Hindlimb muscle (tissue), 1 donor: ENCODE measurements around the gene KRT74. TPM values are rescaled to one million over a fixed set of nuclear protein-coding genes. Genes with fewer than 3 reads are reported as not detected.

ENCODE experiments used
- DNase-seq: peaks from one replicate; pipeline ENCODE4 v3.0.0-alpha.2; 2013
- polyA plus RNA-seq: library from polyadenylated mRNA; unstranded; fragments of 120-200 nt; gene quantifications from one replicate; pipeline ENCODE4 v1.2.1, GENCODE V29; 2013; ENCODE audit not compliant: insufficient read length

Gene KRT74
- polyA plus RNA-seq: not detected

DNA sequence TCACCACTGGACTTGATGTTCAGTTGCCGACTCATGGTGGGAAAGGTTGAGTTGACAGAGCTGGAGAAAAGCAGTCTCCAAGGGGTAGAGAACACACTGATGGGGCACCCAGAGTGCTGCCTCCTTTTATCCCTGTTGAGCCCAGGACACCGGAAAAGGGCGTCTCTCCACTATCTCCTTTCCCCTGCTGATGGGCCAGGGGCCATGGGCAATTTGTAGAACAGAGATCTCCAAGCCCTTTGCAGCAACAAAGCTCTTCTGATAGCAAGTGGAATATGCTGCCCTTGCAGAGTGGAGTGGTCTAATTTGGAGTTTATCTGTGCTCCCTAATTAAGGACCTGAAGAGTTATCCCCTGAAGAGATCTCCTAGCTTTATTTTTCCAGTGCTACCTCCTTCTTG is at the start of gene KRT74:
Gene KRT74, minus strand, starts transcription at position 101 of the 400 bp plus-strand sequence. Its CDS starts 66 bp downstream, at position 35.
- no peak for DNase-seq

- no peak for DNase-seq
Measured at GRCh38 chr12:52622349-52622748, 48.7 kb upstream of the KRT74 start.

DNA sequence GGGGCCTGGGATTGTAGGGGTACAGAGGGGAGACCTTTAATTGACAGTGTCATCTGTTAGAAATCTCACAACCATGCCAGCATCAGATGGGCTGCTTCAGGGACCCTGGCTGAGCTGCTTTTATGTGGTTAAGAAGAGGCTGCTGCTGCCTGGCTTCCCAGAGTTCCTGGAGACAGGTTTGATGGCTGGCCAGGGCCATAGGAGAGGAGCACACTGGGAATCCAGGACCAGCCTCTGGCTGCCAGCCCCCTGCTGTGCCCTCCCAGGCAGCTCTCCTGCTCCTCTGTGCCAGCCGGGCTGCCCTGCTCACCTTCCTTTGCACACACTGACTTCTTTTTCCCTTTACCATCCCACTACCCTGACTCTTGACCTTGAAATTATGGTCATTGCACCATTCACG is 45.2 kb upstream of the KRT74 start:
- DNase-seq: no peak

- DNase-seq: no peak
Measured at GRCh38 chr12:52618216-52618615, 44.6 kb upstream of the KRT74 start, which contains the start of gene KRT73. Gene KRT73 (minus strand): TSS chr12:52618559. CDS start chr12:52618524, 35 bp downstream.

GRCh38 chr12:52617403-52617785 is 43.8 kb upstream of the KRT74 start:
- no peak for DNase-seq

DNA sequence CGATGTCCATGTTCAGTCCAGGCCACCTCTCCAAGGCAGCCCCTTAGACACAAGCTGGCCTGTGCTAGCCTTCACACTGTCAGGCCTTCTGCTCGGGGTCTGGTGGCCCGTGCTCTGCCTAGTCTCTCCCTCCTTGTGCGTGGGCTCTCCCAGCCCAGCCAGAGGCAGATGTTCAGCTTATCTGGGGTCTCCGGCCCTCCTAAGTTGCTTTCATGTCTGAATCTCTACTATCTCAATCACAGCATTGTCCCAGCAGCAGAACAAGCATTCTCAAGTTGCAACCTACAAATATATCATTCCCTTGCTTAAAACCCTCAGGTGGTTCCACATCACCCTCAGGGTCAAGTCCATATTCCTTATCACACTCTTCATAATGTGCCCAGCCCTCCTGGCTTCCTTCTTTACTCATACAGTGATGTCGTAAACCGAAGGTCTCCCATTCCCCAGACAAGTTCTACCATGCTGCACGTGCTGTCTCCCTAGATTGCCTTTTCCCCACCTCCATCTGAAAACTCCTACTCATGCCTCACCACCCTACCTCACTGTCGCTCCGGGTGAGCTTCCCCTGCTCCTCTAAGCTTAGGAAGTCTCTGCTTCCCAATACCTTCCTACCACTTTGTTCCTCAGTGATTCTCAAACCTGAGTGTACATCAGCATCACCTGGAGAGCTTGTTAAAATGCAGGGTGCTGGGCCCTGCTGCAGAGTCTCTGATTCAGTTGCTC is 43.2 kb upstream of the KRT74 start:
- no peak for DNase-seq

DNA sequence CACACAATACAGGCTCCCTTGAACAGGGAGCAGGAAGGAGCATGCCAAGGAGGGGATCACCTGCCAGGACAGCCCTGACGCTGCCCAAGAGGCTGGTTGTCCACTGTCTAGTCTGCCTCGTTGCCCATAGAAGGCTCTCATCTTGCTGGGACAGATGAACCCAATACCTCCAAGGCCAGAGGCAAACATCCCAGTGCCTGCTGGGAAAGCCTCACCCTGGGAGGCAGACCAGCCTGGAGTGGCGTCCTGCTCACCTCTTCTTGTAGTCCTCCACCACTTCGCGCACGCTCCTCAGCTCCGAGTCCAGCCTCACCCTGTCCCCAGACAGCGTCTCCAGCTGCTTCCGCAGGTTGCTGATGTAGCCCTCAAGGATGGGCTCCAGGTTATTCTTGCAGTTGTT is 42.3 kb upstream of the KRT74 start:
- DNase-seq: no peak

DNA sequence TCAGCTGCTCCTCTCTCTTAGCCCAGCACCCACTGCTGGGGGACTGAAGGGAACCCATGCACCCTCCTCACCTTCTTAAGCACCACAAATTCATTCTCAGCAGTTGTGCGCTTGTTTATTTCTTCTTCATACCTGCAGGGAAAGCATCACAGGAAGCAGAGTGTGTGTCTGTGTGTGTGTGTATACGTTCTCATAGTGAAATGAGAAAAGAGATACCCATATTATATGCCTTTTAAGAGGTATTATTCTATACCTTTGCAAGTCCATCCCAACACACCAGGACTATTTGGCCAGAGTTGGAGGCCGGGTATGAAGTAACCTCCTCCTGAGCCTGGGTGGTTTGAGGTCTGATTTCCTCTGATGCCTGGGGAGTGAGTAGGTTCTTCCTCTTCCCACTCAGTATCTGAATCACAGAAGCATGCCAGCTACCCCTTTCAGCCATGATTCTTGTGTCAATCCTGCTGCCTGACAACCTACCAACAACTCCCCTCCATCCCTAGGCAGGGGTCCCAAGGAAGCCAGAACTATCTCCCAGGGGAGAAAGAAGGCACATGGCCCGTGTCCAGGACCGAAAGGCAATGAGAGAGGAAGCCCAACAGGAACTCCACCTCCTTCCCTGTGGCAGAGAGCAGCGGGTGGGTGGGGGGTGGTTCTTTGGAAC is 41.7 kb upstream of the KRT74 start:
- DNase-seq: no peak

DNA sequence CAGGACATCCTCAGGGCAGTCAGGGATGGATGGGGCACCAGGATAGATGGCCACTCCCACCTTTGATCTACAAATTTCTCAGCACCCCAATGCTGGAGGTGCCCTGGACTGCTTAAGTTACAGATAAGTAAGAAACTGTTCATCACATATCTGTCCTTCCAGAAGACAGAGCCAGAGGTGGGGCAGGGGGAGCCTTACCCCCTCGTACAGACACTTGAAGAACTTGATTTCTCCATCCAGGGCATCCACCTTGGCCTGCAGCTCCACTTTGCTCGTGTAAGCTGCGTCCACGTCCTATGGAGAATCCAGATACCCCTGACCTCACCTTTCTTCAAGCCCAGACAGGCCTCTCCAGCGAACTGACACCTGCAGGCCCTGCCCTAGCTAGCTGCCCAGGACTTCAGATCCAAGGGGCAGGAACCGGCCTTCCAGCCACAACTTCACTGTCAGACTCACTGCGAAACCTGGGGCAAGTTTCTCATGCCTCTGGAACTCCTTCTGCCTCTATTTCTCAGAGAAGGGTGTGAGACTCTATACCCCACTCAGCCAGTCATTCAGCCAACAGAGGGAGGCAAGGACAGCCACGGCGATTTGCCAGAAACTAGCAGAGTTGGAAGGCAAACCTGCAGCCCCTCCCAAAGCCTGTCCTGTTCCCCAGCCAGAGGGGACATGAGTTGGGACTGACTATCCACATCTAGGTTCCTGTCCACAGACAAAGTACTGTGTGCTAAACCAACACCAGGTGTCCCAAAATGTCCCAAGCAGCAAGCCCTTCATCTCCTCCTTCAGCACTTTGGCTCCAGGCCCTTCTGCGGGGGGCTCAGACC is 41.0 kb upstream of the KRT74 start:
- no peak for DNase-seq

DNA sequence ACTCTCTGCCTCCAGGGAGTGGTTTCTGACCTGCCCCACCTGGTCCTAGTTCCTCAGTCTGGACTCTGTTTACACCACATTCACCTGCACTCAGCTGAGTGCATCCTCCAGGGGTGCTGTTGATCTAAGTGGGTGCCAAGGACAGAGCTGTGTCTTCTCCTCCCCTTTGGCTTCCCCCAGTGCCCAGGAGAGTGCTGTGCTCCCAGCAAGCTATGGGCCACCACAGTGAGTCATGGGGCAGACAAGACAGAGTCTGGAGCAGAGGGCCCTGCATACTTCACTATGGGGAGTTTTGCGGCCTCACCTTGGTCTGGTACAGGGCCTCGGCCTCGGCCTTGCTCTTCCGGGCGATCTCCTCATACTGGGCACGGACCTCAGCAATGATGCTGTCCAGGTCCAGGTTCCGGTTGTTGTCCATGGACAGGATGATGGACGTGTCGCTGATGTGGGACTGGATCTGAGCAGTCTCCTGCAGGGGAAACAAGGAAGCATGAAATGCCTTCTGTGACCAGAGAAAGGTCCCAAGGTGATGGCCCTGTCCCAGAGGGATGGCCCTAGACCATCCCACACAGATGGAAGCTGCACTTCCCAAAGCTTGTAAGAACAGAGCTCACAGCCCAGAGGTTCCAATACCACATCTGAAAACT is 39.9 kb upstream of the KRT74 start:
- no peak for DNase-seq

DNA sequence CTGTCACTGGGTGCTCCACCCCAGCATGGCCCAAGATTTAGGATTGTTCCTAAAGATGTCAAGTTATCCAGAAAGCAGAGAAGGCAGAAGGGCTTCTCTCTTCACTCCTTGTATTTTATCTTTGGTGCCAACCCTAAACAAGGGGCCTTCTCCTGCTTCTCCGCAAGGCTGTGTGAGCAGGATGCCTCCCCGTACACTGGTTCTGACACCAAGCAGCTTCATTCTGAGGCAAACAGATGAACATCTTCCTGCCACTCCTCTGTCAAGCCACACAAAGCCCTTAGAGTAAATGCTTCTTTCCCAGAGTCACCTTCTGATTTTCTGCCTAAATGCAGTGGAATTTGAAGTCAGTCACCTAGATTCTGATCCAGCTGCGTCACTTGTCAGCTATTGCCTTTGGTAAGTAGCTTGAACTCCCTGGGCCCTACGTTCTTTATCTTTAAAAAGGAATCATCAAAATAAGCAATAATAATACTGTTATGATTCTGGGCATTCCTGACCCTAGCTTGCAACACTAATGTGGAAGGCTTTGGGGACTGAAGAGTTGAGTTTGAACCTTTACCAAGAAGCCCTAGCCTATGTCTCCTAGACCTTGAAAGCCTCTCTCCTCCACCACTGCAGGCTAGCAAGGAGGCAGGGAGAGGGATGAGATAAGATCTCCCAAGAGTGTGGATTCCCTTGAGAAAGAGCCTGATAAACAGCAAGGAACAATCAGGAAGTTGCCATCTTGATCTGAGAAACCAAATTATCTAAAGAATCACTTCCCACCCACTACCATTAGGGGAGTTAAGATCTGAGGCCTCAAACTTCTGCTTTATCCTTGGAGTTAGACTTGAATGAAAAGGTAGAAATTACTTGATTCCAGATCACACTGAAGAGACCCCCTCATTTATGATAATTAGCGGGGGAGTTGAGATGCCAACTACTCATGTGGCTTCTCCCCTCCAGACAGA is 39.1 kb upstream of the KRT74 start:
- DNase-seq: no peak

DNA sequence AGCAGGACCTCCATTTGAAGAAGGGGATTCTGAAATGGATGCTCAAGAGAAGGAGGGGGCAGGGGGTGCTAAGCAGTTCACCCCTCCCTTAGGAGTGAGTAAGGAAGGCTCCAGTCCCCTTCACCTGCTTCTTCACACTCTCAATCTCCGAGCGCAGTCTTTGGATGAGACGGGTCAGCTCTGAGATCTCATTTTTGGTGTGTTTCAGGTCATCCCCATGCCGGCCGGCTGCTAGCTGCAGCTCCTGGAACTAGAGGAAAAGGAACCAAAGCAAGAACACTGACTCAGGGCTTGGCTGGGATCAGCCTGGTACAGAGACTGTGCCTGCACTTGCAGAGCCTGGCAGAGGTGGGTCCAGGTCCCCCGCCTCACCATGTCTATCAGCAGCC is 37.4 kb upstream of the KRT74 start:
- no peak for DNase-seq

DNA sequence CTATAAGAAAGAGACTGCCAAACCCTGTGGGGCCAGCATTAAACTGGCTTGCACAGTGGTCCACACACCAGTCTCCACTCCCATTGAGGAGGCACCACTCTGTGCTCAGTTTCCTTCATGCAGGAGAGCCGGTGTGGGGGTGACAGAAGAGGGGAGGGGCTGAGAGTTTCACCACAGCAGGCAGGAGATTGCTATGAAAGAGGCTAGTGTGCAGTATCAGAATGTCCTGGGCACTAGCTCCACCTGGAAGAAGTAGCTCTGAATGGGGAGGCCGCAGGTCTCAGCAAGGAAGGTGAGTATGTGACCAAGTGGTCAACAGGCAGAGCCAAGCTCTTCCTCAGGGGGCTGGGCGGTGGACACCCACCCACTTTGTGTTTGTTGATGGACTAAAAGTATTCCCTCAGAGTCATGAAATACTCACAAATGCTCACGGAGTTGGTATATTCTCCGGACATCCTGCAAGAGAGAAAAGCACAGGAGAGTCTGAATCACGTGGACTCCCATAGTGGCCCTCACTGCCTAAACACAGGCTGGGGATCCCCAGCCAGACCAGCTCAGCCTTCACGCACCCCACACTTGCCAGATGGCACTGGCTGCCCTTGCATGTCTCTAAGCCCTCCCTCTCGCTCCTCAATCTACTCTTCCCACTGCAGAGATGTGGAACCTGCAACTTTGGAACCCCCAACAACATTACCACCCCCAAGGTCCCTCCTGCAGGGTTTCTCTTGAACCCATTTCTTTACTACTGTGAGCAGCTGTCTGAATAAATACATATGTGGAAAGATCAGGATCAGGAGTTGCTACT is 35.4 kb upstream of the KRT74 start:
- no peak for DNase-seq

DNA sequence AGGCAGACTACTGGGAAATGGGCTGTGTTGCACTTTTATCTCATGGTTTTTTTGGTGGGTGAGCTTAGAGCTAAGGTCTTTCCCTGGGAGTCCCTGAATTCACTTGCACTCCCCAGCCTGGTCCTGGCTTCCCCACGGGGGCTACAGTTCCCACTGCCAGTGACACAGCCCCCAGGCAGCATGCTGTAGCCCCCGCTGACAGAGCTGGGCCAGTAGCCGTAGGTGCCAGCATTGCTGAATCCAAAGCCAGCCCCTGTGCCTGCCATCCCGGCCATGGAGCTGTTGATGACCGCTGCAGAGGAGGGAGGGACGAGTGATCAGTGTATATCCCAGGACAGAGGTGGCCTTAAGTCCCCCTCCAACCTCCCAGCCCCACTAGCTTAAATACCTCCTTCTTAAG is 34.5 kb upstream of the KRT74 start:
- no peak for DNase-seq

DNA sequence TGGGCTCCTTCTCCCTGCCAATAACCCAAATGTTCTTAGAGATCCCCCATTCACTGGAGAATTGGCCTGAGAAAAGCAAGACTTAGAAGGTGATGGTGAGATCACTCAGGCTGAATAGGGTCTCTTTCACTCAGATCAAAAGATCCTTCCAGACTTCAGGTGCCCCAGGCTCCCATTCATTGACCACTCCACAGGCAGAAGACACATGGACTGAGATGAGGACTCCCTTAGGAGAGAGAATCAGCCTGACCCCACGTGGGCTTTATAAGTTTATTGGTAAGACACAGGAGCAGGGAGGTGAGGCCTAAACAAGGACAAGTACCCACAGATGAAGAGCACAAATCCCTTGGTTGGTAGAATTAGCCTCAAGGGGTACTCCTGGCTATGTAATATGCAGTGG is 33.7 kb upstream of the KRT74 start:
- no peak for DNase-seq

DNA sequence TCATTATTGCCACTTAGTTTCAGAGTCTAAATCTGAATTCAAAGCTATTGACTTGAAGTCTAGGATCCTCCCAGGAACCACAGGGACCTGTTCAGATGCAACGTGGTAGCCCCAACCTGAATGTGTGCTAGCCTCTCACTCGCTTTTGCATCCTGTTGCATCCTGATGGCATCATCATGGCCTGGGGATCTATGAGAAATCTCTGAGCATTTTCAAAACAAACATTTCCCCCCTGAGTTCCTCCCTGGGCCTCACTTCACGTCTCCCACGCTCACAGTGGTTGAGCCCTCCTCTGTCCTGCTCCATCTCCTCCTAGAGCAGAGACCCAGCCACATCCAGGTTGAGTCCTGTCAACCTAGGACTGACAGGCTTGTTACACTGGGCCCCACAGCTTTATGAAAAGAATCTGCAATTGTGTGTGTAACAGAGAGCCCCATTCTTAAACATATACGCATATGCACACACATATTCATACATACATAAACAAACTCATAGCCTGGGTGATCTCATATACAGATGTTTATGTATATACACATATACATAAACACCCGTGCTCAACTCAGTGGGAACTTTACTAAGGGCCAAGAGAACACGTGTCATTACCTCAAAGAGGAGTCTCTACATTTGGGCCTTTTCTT is 33.1 kb upstream of the KRT74 start:
- no peak for DNase-seq

DNA sequence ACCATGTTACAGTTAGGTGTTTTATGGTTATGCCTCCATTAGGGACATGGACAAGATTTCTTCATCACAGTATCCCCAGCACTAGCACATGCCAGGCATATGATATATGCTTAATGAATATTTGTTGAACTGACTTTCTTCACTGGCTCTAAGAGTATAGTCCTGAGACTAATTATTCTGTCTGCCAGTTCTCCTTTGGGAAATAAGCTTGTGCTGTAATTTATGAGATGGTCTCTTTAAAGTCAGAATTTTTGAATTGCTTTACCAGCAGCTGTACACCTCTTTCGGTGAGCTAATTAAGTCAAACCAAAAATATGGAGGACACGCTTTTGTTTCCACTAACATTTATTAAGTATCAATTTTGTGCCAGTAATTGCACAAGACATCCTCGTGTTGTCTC is 32.5 kb upstream of the KRT74 start:
- DNase-seq: no peak

- DNase-seq: no peak
Measured at GRCh38 chr12:52605542-52605941, 31.9 kb upstream of the KRT74 start.

DNA sequence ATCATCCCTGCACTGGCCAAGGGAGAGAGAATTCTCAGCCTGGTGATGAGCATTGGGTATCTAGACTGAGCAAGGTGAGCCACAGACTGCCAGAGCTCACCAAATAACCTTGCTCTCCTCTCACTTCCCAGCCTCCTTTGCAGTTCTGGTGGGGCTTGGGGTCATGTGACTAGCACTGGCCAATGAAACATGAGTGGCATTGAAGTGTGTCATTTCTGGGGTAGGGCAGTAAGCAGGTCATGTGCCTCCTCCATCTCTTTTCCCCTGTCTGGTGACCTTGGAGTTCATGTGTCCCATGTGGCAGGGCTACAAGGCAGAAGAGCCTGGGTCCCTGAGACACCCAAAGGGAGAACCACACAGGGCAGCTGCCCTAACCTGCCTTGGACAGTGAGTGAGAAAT is 31.2 kb upstream of the KRT74 start:
- no peak for DNase-seq

DNA sequence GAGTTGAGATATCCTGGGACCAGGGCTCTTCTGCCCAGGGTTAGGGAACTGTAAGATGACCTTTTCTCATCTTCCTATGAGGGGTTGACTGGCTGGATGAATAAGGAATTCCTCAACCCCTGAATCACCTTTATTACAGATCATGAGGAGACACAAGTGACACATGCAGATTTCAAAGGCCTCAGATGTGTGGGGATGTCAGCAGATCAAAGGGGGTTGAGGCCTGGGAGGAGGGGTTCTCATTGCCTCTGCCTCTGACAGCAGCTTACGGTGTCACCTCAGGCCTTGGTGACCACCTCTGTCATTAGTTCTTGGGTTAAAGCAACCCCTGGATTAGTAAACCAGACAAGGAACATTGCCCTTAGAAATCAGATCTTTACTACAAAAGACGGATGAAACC is 29.7 kb upstream of the KRT74 start:
- no peak for DNase-seq
